ENCODE results near the gene ZNF136. TPM values are rescaled to one million over a fixed set of nuclear protein-coding genes. Genes with fewer than 3 reads are reported as not detected.
A peak's percentile ranks its signal among the peaks of the same experiment; 100 is the strongest.

The ZNF136 gene
- total RNA-seq, 1 experiment from 2014 or later, result 1.5 TPM

GRCh38 chr19:12222980-12223630, 60.2 kb downstream of the ZNF136 start:
- Histone ChIP-seq H3K36me3 (replicated peaks; ENCODE audit: control insufficient read depth, insufficient read depth, low read length) (no peaks in the 10 kb centered on the region), H3K27me3 (ENCODE audit: control insufficient read depth, insufficient read depth, low read length) (no peaks in the 10 kb centered on the region), H3K4me3 (ENCODE audit: insufficient read depth, low read depth, low read length) (no peak overlapping the region)
- DNase-seq, result no peak

DNA sequence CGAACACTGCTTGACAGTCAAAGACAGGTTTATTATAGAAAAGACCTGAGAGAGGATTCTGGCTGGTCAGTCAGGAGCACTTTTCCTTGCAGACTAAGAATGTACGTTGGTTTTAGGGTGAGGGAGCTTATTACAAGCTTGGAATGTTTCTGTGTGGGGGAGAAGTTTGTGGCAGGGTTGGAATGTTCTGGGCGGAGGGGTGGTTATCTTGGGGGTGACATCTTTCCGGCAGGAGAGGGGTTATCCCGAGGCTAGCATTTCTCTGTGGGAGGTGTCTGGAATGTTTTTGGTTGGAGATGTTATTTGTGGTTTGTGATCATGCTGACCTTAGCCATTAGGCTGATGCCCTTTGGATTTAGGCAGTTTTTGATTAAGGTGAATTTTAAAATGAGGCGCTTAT, 61.8 kb downstream of the ZNF136 start:
- Histone ChIP-seq H3K36me3 (replicated peaks; ENCODE audit: control insufficient read depth, insufficient read depth, low read length) (no peaks in the 10 kb centered on the region), H3K4me3 (ENCODE audit: insufficient read depth, low read depth, low read length) (no peak overlapping the region), H3K27me3 (ENCODE audit: control insufficient read depth, insufficient read depth, low read length) (no peaks in the 10 kb centered on the region)
- DNase-seq, result no peak

DNA sequence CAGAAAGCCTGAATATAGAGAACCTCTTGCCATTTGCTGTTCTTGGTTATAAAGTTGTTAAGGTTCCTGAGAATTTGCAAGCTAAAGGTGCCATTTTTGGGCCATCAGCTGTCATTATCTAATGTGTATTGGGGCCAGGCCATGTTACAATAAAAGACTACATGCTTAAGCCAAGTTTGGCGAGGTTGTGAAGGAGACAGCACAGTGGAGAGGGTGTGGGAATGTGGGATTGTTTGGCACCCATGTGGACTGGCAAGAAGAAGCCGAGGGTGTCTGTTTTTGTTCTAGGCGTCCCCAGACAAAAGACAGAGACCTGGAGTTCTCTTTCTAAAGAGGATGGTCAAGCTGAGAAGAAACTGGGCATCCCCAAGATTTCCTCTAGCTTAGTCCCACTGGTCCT, 67.1 kb downstream of the ZNF136 start:
- no peak for DNase-seq
- no peaks in the 10 kb centered on the region for H3K27me3 ChIP-seq (ENCODE audit: control insufficient read depth, insufficient read depth, low read length)
- H3K36me3 ChIP-seq (replicated peaks; ENCODE audit: control insufficient read depth, insufficient read depth, low read length), result no peaks in the 10 kb centered on the region
- H3K4me3 ChIP-seq (ENCODE audit: insufficient read depth, low read depth, low read length), result no peak overlapping the region

DNA sequence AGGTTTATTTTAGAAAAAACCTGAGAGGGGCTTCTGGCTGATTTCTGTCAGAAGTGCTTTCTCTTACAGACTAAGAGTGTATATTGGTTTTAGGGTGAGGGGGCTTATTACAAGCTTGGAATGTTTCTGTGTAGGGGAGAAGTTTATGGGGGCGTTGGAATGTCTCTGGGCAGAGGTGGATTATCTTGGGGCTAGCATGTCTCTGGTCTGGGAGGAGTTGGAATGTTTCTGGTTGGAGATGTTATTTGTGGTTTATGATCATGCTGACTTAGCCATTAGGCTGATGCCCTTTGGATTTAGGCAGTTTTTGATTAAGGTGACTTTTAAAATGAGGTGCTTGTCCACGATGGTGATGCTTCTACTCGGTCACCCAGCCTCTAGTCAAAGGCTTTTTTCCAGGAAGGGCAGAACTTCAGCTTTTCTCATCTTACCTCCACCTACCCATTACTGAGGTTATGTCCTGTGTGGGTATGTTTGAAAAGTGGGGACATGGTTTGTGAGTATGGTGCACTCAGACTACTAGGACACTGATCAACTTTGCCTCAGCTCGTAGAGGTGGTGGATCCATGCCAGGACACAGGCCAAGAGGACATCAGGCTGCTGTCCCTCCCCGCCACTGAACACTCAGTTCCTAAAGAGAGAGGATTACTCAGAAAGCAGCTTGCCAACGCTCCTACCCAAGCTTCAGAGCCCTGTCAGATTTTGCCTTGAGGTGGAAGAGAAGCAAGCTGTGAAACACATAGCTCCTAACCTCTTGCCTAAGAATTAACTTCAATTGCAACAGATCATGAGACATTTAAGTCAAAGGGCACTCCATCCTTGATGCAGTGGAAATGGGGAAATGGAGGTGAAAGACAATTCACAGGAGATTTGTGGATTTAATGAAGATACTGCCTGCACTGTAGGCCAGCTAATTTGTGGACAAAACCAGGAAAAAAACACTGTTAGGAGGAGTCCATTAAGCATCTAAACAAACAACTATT, 68.1 kb downstream of the ZNF136 start:
- no peak overlapping the region for H3K4me3 ChIP-seq (ENCODE audit: insufficient read depth, low read depth, low read length)
- no peak for DNase-seq
- H3K36me3 ChIP-seq (replicated peaks; ENCODE audit: control insufficient read depth, insufficient read depth, low read length), result no peaks in the 10 kb centered on the region
- H3K27me3 ChIP-seq (ENCODE audit: control insufficient read depth, insufficient read depth, low read length), result no peaks in the 10 kb centered on the region

DNA sequence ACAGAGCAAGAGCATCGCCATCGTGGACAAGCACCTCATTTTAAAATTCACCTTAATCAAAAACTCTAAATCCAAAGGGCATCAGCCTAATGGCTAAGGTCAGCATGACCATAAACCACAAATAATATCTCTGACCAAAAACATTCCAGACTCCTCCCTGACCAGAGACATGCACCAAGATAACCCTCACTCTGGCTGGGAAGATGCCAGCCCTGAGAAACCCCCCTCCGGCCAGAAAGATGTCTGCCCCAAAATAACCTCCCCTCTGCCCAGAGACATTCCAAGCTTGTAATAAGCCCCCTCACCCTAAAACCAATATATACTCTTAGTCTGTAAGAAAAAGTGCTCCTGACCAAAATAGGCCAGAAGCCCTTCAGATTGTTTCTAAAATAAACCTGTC, 70.1 kb downstream of the ZNF136 start:
- Histone ChIP-seq H3K27me3 (ENCODE audit: control insufficient read depth, insufficient read depth, low read length) (no peaks in the 10 kb centered on the region), H3K36me3 (replicated peaks; ENCODE audit: control insufficient read depth, insufficient read depth, low read length) (no peaks in the 10 kb centered on the region), H3K4me3 (ENCODE audit: insufficient read depth, low read depth, low read length) (no peak overlapping the region)
- no peak for DNase-seq

DNA sequence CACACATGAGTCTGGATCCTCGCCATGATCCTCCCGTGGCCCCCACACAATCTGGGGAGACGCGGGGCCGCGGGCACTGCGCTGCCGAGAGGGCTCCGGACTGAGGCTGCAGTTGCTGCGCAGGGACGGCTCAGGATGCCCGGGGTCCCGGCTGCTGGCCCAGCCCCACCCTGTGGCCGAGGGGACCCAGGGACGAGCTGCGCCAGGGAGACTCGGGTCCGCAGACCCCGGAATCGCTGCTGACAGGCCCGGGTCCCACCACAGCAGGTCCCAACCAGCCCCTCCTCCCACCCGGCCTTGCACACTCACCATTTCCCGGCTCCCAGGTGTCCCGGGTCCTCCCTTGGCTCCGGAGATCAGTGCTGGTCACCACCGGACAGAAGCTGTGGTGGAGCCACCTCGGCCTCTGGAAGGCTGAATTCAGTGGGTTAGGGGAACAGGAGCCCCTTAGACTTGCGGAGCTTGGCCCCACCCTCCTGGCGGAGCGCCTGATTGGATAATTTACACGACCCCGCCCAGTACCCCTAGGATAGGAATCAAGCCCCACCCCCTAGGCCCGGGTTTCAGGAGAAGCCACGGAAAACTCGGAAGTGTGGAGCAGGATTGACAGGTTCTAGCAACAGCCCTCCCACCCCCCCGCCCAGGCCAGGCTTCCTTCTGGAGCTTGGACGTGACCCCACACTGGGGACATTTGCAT, 74.4 kb downstream of the ZNF136 start:
- no peak overlapping the region for H3K4me3 ChIP-seq (ENCODE audit: insufficient read depth, low read depth, low read length)
- no peaks in the 10 kb centered on the region for H3K27me3 ChIP-seq (ENCODE audit: control insufficient read depth, insufficient read depth, low read length)
- H3K36me3 ChIP-seq (replicated peaks; ENCODE audit: control insufficient read depth, insufficient read depth, low read length), result no peaks in the 10 kb centered on the region
- DNase-seq, result peak; percentile 35

Other genes starting within 250 kb of the ZNF136 start
- 0.03 and 0.41 TPM in 2 replicates for gene ZNF700, start 238.0 kb upstream of the ZNF136 start, total RNA-seq (2014; rRNA removed; shearing (Covaris generic))
- gene ZNF763, start 198.1 kb upstream of the ZNF136 start, total RNA-seq (2014; rRNA removed; shearing (Covaris generic)), result 0.33 TPM in 1 of 2 replicates, not detected in the other
- 0.11 TPM in 1 of 2 replicates, not detected in the other for gene ZNF433, start 127.4 kb upstream of the ZNF136 start, total RNA-seq (2014; rRNA removed; shearing (Covaris generic))
- gene ZNF878, start 110.1 kb upstream of the ZNF136 start, total RNA-seq (2014; rRNA removed; shearing (Covaris generic)), result not detected in 2 replicates
- 0.33 and 0.55 TPM in 2 replicates for gene ZNF844, start 98.4 kb upstream of the ZNF136 start, total RNA-seq (2014; rRNA removed; shearing (Covaris generic))
- gene ZNF20, start 22.7 kb upstream of the ZNF136 start, total RNA-seq (2014; rRNA removed; shearing (Covaris generic)), result 2.7 and 4.1 TPM in 2 replicates
- 7.7 and 12.9 TPM in 2 replicates for gene ZNF625, start 6.4 kb upstream of the ZNF136 start, total RNA-seq (2014; rRNA removed; shearing (Covaris generic))
- gene ZNF44, start 131.8 kb downstream of the ZNF136 start, total RNA-seq (2014; rRNA removed; shearing (Covaris generic)), result 0.07 and 0.30 TPM in 2 replicates
- gene ZNF563, start 170.5 kb downstream of the ZNF136 start, total RNA-seq (2014; rRNA removed; shearing (Covaris generic)), result not detected in 2 replicates
- gene ZNF442, start 202.6 kb downstream of the ZNF136 start, total RNA-seq (2014; rRNA removed; shearing (Covaris generic)), result not detected in 2 replicates
- not detected in 2 replicates for gene ZNF799, start 238.2 kb downstream of the ZNF136 start, total RNA-seq (2014; rRNA removed; shearing (Covaris generic))

Data from H7 (cell line).